B cell (primary cell): ENCODE measurements around the gene UAP1L1. TPM values are rescaled to one million over a fixed set of nuclear protein-coding genes. Genes with fewer than 3 reads are reported as not detected.
"Not testable (repeated sequence)": the region's sequence is repeated elsewhere in the genome, so short reads cannot be mapped to it uniquely, and the experiment has no call there.

Source experiments
- ATAC-seq: fragments of 200-7000 bp; cut with Tn5 transposase; one replicate; pipeline ENCODE4 v1.10.0; 2021; ENCODE audit warnings: low read depth, mild to moderate bottlenecking, moderate number of reproducible peaks, moderate library complexity
- CTCF ChIA-PET: fragments of 350-600 bp; sonication (Branson Sonifier 250); formaldehyde crosslinking; loops from one replicate; lab custom pipeline; 2021; ENCODE audit warnings: antibody characterized with exemption, inconsistent platforms; lab: Charles Lee
- POLR2A ChIA-PET: fragments of 350-600 bp; sonication (Branson Sonifier 250); formaldehyde crosslinking; loops from one replicate; lab custom pipeline; 2021; ENCODE audit warnings: antibody characterized with exemption; lab: Charles Lee
- DNase-seq: peaks from one replicate; pipeline ENCODE4 v3.0.0; 2013
- H2AFZ ChIP-seq: 2 replicates; pipeline ENCODE4 v1.6.1; 2012; ENCODE audit warnings: mild to moderate bottlenecking, low read depth, low read length; ENCODE audit not compliant: insufficient read depth, poor library complexity, severe bottlenecking
- H3K27ac ChIP-seq, 2 donors: 1 replicate in 1 of 2; 2 replicates in 1 of 2; pipeline ENCODE4 v1.5.1; 2012 to 2013; ENCODE audit warnings: low read length in 2 of 2, mild to moderate bottlenecking in 2 of 2, moderate library complexity in 1 of 2
- H3K27me3 ChIP-seq, 4 experiments: fragments of 200-600 bp in 1 of 4; sonication (generic) in 1 of 4; replicated peaks in 1 of 4; 1 replicate in 2 of 4; 2 replicates in 2 of 4; pipeline versions ENCODE4 v1.6.1 to v1.7.0; 2013 to 2016; ENCODE audit warnings: low read length in 3 of 4, mild to moderate bottlenecking in 2 of 4, mixed read lengths in 1 of 4, moderate library complexity in 1 of 4; ENCODE audit not compliant: insufficient read depth in 4 of 4, control insufficient read depth in 3 of 4; ENCODE audit errors: control extremely low read depth in 1 of 4
- H3K36me3 ChIP-seq, 2 experiments: replicated peaks in 1 of 2; 1 replicate in 1 of 2; 2 replicates in 1 of 2; pipeline versions ENCODE4 v1.6.1 to v1.7.1; 2013; ENCODE audit warnings: low read length in 1 of 2; ENCODE audit not compliant: insufficient read depth in 2 of 2, control insufficient read depth in 1 of 2; ENCODE audit errors: control extremely low read depth in 1 of 2, extremely low read depth in 1 of 2
- H3K4me1 ChIP-seq, 2 donors: fragments of 200-600 bp in 1 of 2; sonication (generic) in 1 of 2; 1 replicate in 1 of 2; 2 replicates in 1 of 2; pipeline versions ENCODE4 v1.5.1 to v1.6.1; 2013 to 2017; ENCODE audit warnings: low read length in 2 of 2; ENCODE audit not compliant: control insufficient read depth in 2 of 2, insufficient read depth in 2 of 2
- H3K4me2 ChIP-seq: replicated peaks from 2 replicates; pipeline ENCODE3; 2012; ENCODE audit warnings: mild to moderate bottlenecking, low read depth, low read length; ENCODE audit not compliant: poor library complexity, severe bottlenecking
- H3K4me3 ChIP-seq, 5 experiments: fragments of 200-600 bp in 1 of 5; sonication (generic) in 1 of 5; 1 replicate in 3 of 5; 2 replicates in 2 of 5; pipeline versions ENCODE4 v1.5.1 to v1.7.0; 2011 to 2016; ENCODE audit warnings: low read length in 4 of 5, mild to moderate bottlenecking in 4 of 5, low read depth in 2 of 5, control low read depth in 1 of 5, moderate library complexity in 1 of 5; ENCODE audit not compliant: insufficient read depth in 1 of 5; ENCODE audit errors: control extremely low read depth in 1 of 5, extremely low read depth in 1 of 5
- H3K79me2 ChIP-seq: fragments of 200-600 bp; sonication (generic); one replicate; pipeline ENCODE4 v1.6.0; 2016; ENCODE audit warnings: low read length; ENCODE audit not compliant: control insufficient read depth, insufficient read depth
- H3K9ac ChIP-seq: fragments of 200-600 bp; sonication (generic); 2 replicates; pipeline ENCODE4 v1.6.1; 2017; ENCODE audit warnings: mild to moderate bottlenecking, low read length, moderate library complexity
- H3K9me3 ChIP-seq, 3 donors: one replicate each; pipeline versions ENCODE4 v1.6.1 to v1.7.1; 2013; ENCODE audit warnings: low read length in 2 of 3; ENCODE audit not compliant: control insufficient read depth in 2 of 3, insufficient read depth in 1 of 3; ENCODE audit errors: control extremely low read depth in 1 of 3
- H4K20me1 ChIP-seq: 2 replicates; pipeline ENCODE4 v1.6.0; 2012; ENCODE audit warnings: mild to moderate bottlenecking, low read length; ENCODE audit not compliant: insufficient read depth, control insufficient read depth, poor library complexity, severe bottlenecking
- H3K27ac Mint-ChIP-seq: one replicate; pipeline ENCODE4 v1.8.0; 2021; ENCODE audit warnings: mixed read lengths
- H3K27me3 Mint-ChIP-seq: one replicate; pipeline ENCODE4 v1.8.0; 2021; ENCODE audit warnings: mixed read lengths
- H3K4me1 Mint-ChIP-seq: one replicate; pipeline ENCODE4 v1.8.0; 2021; ENCODE audit warnings: mixed read lengths
- H3K4me3 Mint-ChIP-seq: one replicate; pipeline ENCODE4 v1.8.0; 2021; ENCODE audit warnings: mixed read lengths
- H3K9me3 Mint-ChIP-seq: one replicate; pipeline ENCODE4 v1.8.0; 2022; ENCODE audit warnings: mixed read lengths; ENCODE audit not compliant: insufficient read depth
- EZH2 ChIP-seq: IDR thresholded peaks from 2 replicates; pipeline ENCODE4 v1.6.1; 2012; ENCODE audit warnings: borderline replicate concordance, low read depth, mild to moderate bottlenecking, moderate library complexity, low read length; ENCODE audit not compliant: insufficient read depth, poor library complexity, severe bottlenecking
- WGBS: methylation state at CpG from one replicate; pipeline ENCODE4 v1.1.5; 2013; ENCODE audit warnings: missing lambda C conversion rate; ENCODE audit not compliant: insufficient coverage; 5-methylcytosine and 5-hydroxymethylcytosine counted together
- intact Hi-C: fragments of 100-400 bp; cut with micrococcal nuclease; formaldehyde crosslinking; loops from one replicate; pipeline ENCODE4 v1.10.0; 2022
- polyA plus RNA-seq: library from polyadenylated mRNA; depleted of rRNA; stranded (reverse); fragments of >200 nt; gene quantifications from 2 replicates; pipeline ENCODE4 v1.2.3, GENCODE V29; 2012
- total RNA-seq, 2 donors: library from RNA; stranded (reverse); fragments of 120-200 nt in 1 of 2; gene quantifications; 1 replicate in 1 of 2; 2 replicates in 1 of 2; pipeline versions ENCODE4 v1.2.3 to v1.2.4, GENCODE V29; 2013 to 2022
- TF ChIP-seq, protein P1 (sequence below): fragments of 200-600 bp; IDR thresholded peaks from one replicate; pipeline ENCODE4 v1.8.0; 2022; ENCODE audit warnings: antibody characterized with exemption, mild to moderate bottlenecking

The UAP1L1 gene
- total and polyA plus RNA-seq, 2 donors (not counting 1 experiment from before 2014, with no cell fraction given) = 29.1 to 47.6 TPM

GRCh38 chr9:137058521-137059234, 18.6 kb upstream of the UAP1L1 start:
- Histone ChIP-seq H3K4me2 (no peak overlapping the region), H3K4me1 (peaks cover under 1% of the 10 kb centered on the region in 2 donors), H3K79me2 (no peaks in the 10 kb centered on the region), H3K27me3 (peaks cover 0 to 8% (median under 1%) of the 10 kb centered on the region in 4 experiments), H3K4me3 (no peak overlapping the region), H3K36me3 (no peaks in the 10 kb centered on the region), H4K20me1 (no peaks in the 10 kb centered on the region), H2AFZ (no peak overlapping the region), H3K9ac (no peak overlapping the region), H3K27ac (no peak overlapping the region), H3K9me3 (peaks cover 0 to 4% (median 0%) of the 10 kb centered on the region in 3 donors)
- 71% methylated on average over 9 of the region's 9 CpGs for WGBS
- Mint-ChIP-seq H3K9me3 (no peaks in the 10 kb centered on the region), H3K4me1 (no peaks in the 10 kb centered on the region), H3K4me3 (no peak overlapping the region), H3K27me3 (no peaks in the 10 kb centered on the region), H3K27ac (no peak overlapping the region)
- DNase-seq (no peak), ATAC-seq (no peak)
- intact Hi-C loops = no loop called here
- TF ChIP-seq EZH2 = no peak
- TF ChIP-seq, protein P1, sequence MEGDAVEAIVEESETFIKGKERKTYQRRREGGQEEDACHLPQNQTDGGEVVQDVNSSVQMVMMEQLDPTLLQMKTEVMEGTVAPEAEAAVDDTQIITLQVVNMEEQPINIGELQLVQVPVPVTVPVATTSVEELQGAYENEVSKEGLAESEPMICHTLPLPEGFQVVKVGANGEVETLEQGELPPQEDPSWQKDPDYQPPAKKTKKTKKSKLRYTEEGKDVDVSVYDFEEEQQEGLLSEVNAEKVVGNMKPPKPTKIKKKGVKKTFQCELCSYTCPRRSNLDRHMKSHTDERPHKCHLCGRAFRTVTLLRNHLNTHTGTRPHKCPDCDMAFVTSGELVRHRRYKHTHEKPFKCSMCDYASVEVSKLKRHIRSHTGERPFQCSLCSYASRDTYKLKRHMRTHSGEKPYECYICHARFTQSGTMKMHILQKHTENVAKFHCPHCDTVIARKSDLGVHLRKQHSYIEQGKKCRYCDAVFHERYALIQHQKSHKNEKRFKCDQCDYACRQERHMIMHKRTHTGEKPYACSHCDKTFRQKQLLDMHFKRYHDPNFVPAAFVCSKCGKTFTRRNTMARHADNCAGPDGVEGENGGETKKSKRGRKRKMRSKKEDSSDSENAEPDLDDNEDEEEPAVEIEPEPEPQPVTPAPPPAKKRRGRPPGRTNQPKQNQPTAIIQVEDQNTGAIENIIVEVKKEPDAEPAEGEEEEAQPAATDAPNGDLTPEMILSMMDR = no peak
- CTCF ChIA-PET = interaction anchor here (1.0 to 4.9 kb wide), 4 partner anchors 9 to 164 kb away, joined by 3 to 22 read pairs (median 12); partner anchors contain the start of gene NPDC1
- POLR2A ChIA-PET = interaction anchor here (0.6 kb wide), 1 partner anchor 188 kb away, joined by 8 read pairs; no protein-coding TSS in a partner anchor

DNA sequence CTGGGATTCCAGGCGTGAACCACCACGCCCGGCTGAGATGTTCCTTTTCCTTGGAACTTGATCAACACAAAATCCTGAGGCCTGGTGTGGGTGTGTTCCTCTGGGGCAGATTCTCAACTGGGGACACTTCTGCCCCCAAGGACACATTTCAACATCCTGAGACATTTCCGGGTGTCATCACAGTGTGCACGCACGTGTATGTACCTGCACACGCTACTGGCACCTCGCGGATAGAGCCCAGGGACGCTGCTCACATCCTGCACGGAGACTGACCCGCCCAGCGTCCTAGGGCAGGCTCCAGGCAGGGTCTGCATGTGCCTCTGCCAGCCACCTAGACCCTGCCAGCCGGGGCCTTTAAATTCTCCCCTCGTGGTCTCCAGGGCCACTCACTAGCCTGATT, 14.9 kb upstream of the UAP1L1 start:
- TF ChIP-seq, protein P1 = no peak
- TF ChIP-seq EZH2 = no peak
- DNase-seq (no peak), ATAC-seq (no peak)
- WGBS = 88% methylated on average over 12 of the region's 15 CpGs
- H3K4me1 Mint-ChIP-seq = peaks cover 3% of the 10 kb centered on the region
- Histone ChIP-seq H3K4me1 (peaks cover 0 to 6% of the 10 kb centered on the region in 2 donors), H3K9me3 (no peaks in the 10 kb centered on the region), H3K27me3 (no peaks in the 10 kb centered on the region), H3K4me3 (no peak overlapping the region), H3K27ac (no peak overlapping the region), H3K36me3 (no peaks in the 10 kb centered on the region), H3K9ac (no peak overlapping the region), H3K4me2 (no peak overlapping the region), H2AFZ (no peak overlapping the region), H3K79me2 (no peaks in the 10 kb centered on the region), H4K20me1 (no peaks in the 10 kb centered on the region)
- ChIA-PET CTCF (interaction anchor here (1.2 to 3.5 kb wide), 3 partner anchors 30 to 274 kb away, joined by 3 to 20 read pairs (median 12); no protein-coding TSS in a partner anchor), POLR2A (no interaction called here)
- no peak overlapping the region for H3K4me3 Mint-ChIP-seq
- H3K27me3 Mint-ChIP-seq = peaks cover 4% of the 10 kb centered on the region
- H3K9me3 Mint-ChIP-seq = no peaks in the 10 kb centered on the region
- intact Hi-C loops = no loop called here
- no peak overlapping the region for H3K27ac Mint-ChIP-seq

DNA sequence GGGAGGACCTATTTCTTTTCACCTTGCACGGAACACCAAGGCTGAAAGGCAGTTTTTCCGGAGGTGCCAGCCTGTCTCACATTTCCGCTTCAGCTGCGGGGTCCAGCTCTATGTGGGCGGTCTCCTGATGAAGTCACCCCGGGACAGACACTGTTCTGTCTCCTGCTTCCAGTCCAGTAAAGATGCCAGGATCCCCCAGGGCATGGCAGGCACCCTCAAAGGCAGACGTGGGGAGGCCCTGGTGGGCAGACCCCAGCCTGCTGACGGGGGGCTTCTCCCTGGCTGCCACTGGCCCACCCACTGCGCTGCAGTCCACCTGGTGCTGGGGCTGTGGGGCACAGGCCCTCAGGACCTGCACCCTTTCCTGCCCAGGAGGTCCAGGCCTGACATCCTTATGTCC, 14.5 kb upstream of the UAP1L1 start:
- intact Hi-C loops = not testable (repeated sequence)
- 94% methylated on average over 3 of the region's 9 CpGs for WGBS

More for the DNA sequence above, 14.5 kb upstream of the UAP1L1 start:
- H3K9me3 Mint-ChIP-seq, H3K79me2 ChIP-seq, H3K27ac Mint-ChIP-seq, ATAC-seq, H2AFZ ChIP-seq, H3K27me3 Mint-ChIP-seq, H3K4me2 ChIP-seq, H3K4me1 Mint-ChIP-seq, H3K9me3 ChIP-seq, H3K36me3 ChIP-seq, H3K4me1 ChIP-seq, H3K4me3 Mint-ChIP-seq, POLR2A ChIA-PET, DNase-seq, H3K4me3 ChIP-seq, H4K20me1 ChIP-seq, H3K9ac ChIP-seq, H3K27me3 ChIP-seq, H3K27ac ChIP-seq: not testable (repeated sequence)
- CTCF ChIA-PET = interaction anchor here (1.2 to 6.2 kb wide), 5 partner anchors 11 to 275 kb away, joined by 3 to 61 read pairs (median 12); partner anchors contain the start of gene NPDC1
